ENCODE measurements around the gene CNTN4. TPM values are rescaled to one million over a fixed set of nuclear protein-coding genes. Genes with fewer than 3 reads are reported as not detected.

Gene CNTN4
- total RNA-seq, 1 donor from 2014 or later: 11.0 TPM

DNA sequence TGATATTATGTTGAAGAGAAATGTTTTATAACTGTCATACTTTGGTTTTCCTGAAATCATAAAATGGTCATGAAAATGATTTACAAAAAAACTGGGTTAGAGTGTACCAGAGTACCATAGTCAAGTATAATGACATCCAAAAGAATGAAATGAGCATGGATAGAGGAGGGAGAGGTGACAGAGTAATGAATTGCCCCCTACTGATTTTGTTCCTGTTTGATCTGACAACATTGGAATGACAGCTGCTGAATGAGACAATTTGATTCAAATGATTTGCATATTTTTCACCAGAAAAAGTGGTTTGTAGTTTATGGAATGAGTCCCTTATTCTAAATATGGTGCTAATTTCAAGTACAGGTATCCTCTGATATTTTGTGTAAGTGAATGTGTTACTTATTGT is 271.7 kb downstream of the CNTN4 start:
- no peak overlapping the region for H3K4me3 ChIP-seq (ENCODE audit: low read length in 3 of 3)
- H3K4me1 ChIP-seq (ENCODE audit: control insufficient read depth in 3 of 3, insufficient read depth in 3 of 3, low read length in 3 of 3): no peaks in the 10 kb centered on the region
- no peaks in the 10 kb centered on the region for H3K27me3 ChIP-seq (ENCODE audit: control insufficient read depth in 3 of 3, insufficient read depth in 3 of 3, low read length in 3 of 3)
- no peaks in the 10 kb centered on the region for H3K36me3 ChIP-seq (ENCODE audit: control insufficient read depth in 3 of 3, insufficient read depth in 3 of 3, low read length in 3 of 3)
- H3K27ac ChIP-seq (ENCODE audit: low read depth, low read length): no peak overlapping the region
- H3K9ac ChIP-seq (ENCODE audit: low read depth in 1 of 3, low read length in 3 of 3): no peak overlapping the region
- no peaks in the 10 kb centered on the region for H3K9me3 ChIP-seq (ENCODE audit: control insufficient read depth in 3 of 3, low read length in 3 of 3)

DNA sequence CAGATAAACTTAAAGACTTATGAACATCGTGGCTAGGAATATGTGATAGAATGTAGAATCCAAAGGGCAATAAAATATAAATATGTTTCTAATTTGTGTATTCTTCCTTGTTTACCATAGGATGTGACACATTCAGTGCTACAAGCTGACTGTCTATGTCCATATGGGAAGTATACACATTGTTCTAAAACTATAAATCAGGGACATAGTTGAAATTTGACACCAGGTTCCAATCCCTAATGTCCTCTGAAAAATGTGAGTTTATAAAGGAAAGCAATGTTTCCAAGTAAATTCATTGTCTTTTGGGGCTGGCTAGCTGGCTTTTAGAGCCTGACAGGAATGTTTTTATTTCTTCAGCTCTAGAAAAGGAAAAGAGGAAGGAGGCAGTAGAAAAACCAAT is 273.6 kb downstream of the CNTN4 start:
- no peak overlapping the region for H3K4me3 ChIP-seq (ENCODE audit: low read length in 3 of 3)
- H3K27ac ChIP-seq (ENCODE audit: low read depth, low read length): no peak overlapping the region
- no peaks in the 10 kb centered on the region for H3K36me3 ChIP-seq (ENCODE audit: control insufficient read depth in 3 of 3, insufficient read depth in 3 of 3, low read length in 3 of 3)
- no peak overlapping the region for H3K9ac ChIP-seq (ENCODE audit: low read depth in 1 of 3, low read length in 3 of 3)
- H3K27me3 ChIP-seq (ENCODE audit: control insufficient read depth in 3 of 3, insufficient read depth in 3 of 3, low read length in 3 of 3): no peaks in the 10 kb centered on the region
- H3K9me3 ChIP-seq (ENCODE audit: control insufficient read depth in 3 of 3, low read length in 3 of 3): no peaks in the 10 kb centered on the region
- no peaks in the 10 kb centered on the region for H3K4me1 ChIP-seq (ENCODE audit: control insufficient read depth in 3 of 3, insufficient read depth in 3 of 3, low read length in 3 of 3)

DNA sequence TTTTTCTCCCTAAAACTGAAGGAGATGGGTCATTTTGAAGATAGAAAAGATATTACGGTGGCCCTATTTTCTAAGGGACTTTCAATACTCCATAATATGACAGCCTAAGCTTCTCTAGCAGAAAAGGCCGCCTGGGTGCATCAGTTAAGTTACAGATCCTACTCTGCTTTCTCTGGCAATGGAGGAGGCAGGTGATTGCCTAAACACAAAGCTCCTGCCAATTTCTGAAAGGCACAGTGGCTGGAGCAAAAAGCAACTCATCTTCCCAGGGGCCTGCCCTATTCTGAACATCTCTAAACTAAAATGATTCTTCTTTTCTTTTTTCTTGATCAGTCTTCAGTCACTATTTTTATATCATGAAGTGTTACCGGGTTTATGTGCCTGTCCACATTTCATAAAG is 276.7 kb downstream of the CNTN4 start:
- Histone ChIP-seq H3K4me1 (ENCODE audit: control insufficient read depth in 3 of 3, insufficient read depth in 3 of 3, low read length in 3 of 3) (no peaks in the 10 kb centered on the region), H3K9me3 (ENCODE audit: control insufficient read depth in 3 of 3, low read length in 3 of 3) (no peaks in the 10 kb centered on the region), H3K27ac (ENCODE audit: low read depth, low read length) (no peak overlapping the region), H3K36me3 (ENCODE audit: control insufficient read depth in 3 of 3, insufficient read depth in 3 of 3, low read length in 3 of 3) (no peaks in the 10 kb centered on the region), H3K4me3 (ENCODE audit: low read length in 3 of 3) (no peak overlapping the region), H3K9ac (ENCODE audit: low read depth in 1 of 3, low read length in 3 of 3) (no peak overlapping the region), H3K27me3 (ENCODE audit: control insufficient read depth in 3 of 3, insufficient read depth in 3 of 3, low read length in 3 of 3) (no peaks in the 10 kb centered on the region)

DNA sequence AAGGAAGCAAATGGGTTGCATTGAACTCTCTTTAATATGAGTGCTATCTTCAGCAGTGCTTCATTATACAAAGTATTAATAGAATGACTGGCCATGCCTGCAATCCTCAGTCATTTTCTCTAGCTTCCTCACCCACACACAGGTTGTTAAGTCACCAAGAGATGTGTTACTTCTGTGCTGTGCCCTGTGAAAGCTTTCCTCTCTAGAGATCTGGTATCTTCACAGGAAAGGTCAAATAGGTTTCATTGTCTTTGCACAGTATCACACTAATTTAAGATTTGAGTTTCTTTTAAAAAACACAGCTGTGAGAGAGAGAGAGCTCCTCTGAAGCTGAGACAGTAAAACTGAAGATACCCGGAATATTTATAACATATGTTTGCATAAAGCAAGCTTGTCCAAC is 278.6 kb downstream of the CNTN4 start:
- Histone ChIP-seq H3K4me1 (ENCODE audit: control insufficient read depth in 3 of 3, insufficient read depth in 3 of 3, low read length in 3 of 3) (no peaks in the 10 kb centered on the region), H3K9me3 (ENCODE audit: control insufficient read depth in 3 of 3, low read length in 3 of 3) (no peaks in the 10 kb centered on the region), H3K9ac (ENCODE audit: low read depth in 1 of 3, low read length in 3 of 3) (no peak overlapping the region), H3K27ac (ENCODE audit: low read depth, low read length) (no peak overlapping the region), H3K36me3 (ENCODE audit: control insufficient read depth in 3 of 3, insufficient read depth in 3 of 3, low read length in 3 of 3) (no peaks in the 10 kb centered on the region), H3K27me3 (ENCODE audit: control insufficient read depth in 3 of 3, insufficient read depth in 3 of 3, low read length in 3 of 3) (no peaks in the 10 kb centered on the region), H3K4me3 (ENCODE audit: low read length in 3 of 3) (no peak overlapping the region)

DNA sequence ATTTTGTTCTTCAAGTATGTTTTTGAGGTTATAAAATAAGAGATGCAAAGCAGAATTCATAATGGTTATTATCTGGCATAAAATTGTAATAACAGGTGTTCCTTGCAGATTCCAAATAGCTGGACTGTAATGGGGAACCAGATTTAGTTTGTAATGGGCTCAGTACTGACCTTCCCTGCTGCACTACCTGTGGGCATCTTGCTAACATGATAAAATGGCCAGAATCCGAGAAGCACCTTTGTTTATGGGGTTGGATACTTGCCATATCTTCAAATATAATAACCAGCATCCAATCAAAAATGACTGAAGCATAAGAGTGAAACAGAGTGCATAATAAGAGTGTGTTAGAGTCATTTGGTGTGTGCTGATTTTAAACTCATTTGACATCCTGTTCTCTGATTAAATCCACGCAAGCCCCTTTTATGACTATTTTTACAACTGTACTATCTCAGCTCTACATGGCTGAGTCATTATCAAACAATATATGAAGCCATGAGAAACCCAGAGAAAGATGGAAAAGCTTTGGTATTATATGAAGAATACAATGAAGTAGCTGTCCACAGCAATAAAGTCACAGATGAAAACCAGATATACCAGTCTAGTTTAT is 292.4 kb downstream of the CNTN4 start:
- no peak overlapping the region for H3K9ac ChIP-seq (ENCODE audit: low read depth in 1 of 3, low read length in 3 of 3)
- no peaks in the 10 kb centered on the region for H3K4me1 ChIP-seq (ENCODE audit: control insufficient read depth in 3 of 3, insufficient read depth in 3 of 3, low read length in 3 of 3)
- no peak overlapping the region for H3K27ac ChIP-seq (ENCODE audit: low read depth, low read length)
- H3K4me3 ChIP-seq (ENCODE audit: low read length in 3 of 3): no peak overlapping the region
- no peaks in the 10 kb centered on the region for H3K36me3 ChIP-seq (ENCODE audit: control insufficient read depth in 3 of 3, insufficient read depth in 3 of 3, low read length in 3 of 3)
- no peaks in the 10 kb centered on the region for H3K27me3 ChIP-seq (ENCODE audit: control insufficient read depth in 3 of 3, insufficient read depth in 3 of 3, low read length in 3 of 3)
- no peaks in the 10 kb centered on the region for H3K9me3 ChIP-seq (ENCODE audit: control insufficient read depth in 3 of 3, low read length in 3 of 3)

DNA sequence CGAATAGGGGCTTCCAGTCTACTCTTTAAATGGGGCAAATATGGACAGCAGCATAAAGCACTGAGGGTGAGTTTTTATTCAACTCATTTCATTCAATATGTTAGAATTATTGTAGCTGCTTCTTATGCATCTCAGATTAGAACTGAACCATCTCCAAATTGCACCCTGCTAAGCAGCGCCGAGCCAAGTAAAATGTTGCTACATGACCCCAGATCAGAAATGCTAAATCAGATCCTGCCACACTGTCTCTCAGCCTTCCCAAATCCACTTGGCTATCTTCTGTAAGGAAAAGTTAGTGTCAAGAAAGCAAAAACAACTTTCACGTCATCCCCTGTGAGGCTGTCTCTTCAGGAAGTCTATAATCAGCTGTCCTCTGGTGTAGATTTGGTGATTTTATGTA is 293.2 kb downstream of the CNTN4 start:
- H3K9ac ChIP-seq (ENCODE audit: low read depth in 1 of 3, low read length in 3 of 3): no peak overlapping the region
- H3K27me3 ChIP-seq (ENCODE audit: control insufficient read depth in 3 of 3, insufficient read depth in 3 of 3, low read length in 3 of 3): no peaks in the 10 kb centered on the region
- H3K4me3 ChIP-seq (ENCODE audit: low read length in 3 of 3): no peak overlapping the region
- H3K36me3 ChIP-seq (ENCODE audit: control insufficient read depth in 3 of 3, insufficient read depth in 3 of 3, low read length in 3 of 3): no peaks in the 10 kb centered on the region
- no peaks in the 10 kb centered on the region for H3K4me1 ChIP-seq (ENCODE audit: control insufficient read depth in 3 of 3, insufficient read depth in 3 of 3, low read length in 3 of 3)
- no peak overlapping the region for H3K27ac ChIP-seq (ENCODE audit: low read depth, low read length)
- H3K9me3 ChIP-seq (ENCODE audit: control insufficient read depth in 3 of 3, low read length in 3 of 3): no peaks in the 10 kb centered on the region

DNA sequence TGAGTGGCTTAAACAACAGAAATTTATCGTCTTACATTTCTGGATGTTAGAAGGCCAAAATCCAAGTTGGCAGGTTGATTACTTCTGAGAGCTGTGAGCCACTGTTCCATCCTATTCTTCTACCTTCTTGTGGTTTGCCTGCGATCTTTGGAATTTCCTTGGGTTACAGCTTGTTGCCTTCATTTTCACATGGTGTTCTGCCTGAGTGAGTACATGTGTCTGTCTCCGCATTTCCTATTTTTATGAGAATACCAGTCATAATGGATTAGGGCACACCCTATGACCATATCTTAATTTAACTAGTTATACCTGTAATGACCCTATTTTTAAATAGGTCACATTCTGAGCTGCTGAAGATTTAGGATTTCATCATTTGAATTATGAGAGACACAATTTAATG is 294.3 kb downstream of the CNTN4 start:
- no peaks in the 10 kb centered on the region for H3K27me3 ChIP-seq (ENCODE audit: control insufficient read depth in 3 of 3, insufficient read depth in 3 of 3, low read length in 3 of 3)
- no peak overlapping the region for H3K4me3 ChIP-seq (ENCODE audit: low read length in 3 of 3)
- H3K9me3 ChIP-seq (ENCODE audit: control insufficient read depth in 3 of 3, low read length in 3 of 3): no peaks in the 10 kb centered on the region
- H3K4me1 ChIP-seq (ENCODE audit: control insufficient read depth in 3 of 3, insufficient read depth in 3 of 3, low read length in 3 of 3): no peaks in the 10 kb centered on the region
- no peak overlapping the region for H3K9ac ChIP-seq (ENCODE audit: low read depth in 1 of 3, low read length in 3 of 3)
- H3K27ac ChIP-seq (ENCODE audit: low read depth, low read length): no peak overlapping the region
- H3K36me3 ChIP-seq (ENCODE audit: control insufficient read depth in 3 of 3, insufficient read depth in 3 of 3, low read length in 3 of 3): no peaks in the 10 kb centered on the region

DNA sequence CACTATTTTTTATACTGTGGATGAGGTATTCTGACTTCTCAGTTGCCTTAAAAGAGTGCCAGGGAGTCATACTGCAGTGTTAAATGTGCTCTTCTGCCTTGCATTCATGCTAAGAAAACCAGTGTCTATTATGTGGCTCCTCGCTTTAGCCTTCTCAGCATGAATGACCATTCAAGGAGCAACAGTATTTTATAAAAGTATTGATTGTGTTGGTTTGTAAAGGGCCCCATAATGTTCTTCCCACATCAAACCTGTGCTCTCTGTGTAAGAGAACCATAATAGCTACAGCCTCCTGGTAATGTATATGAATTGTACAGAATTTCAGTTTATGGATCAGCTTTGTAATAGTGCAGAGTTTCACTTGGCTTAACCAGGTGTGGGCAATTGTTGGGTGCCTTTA is 316.4 kb downstream of the CNTN4 start:
- no peaks in the 10 kb centered on the region for H3K4me1 ChIP-seq (ENCODE audit: control insufficient read depth in 3 of 3, insufficient read depth in 3 of 3, low read length in 3 of 3)
- H3K27ac ChIP-seq (ENCODE audit: low read depth, low read length): no peak overlapping the region
- no peaks in the 10 kb centered on the region for H3K36me3 ChIP-seq (ENCODE audit: control insufficient read depth in 3 of 3, insufficient read depth in 3 of 3, low read length in 3 of 3)
- no peaks in the 10 kb centered on the region for H3K27me3 ChIP-seq (ENCODE audit: control insufficient read depth in 3 of 3, insufficient read depth in 3 of 3, low read length in 3 of 3)
- H3K4me3 ChIP-seq (ENCODE audit: low read length in 3 of 3): no peak overlapping the region
- no peak overlapping the region for H3K9ac ChIP-seq (ENCODE audit: low read depth in 1 of 3, low read length in 3 of 3)
- no peaks in the 10 kb centered on the region for H3K9me3 ChIP-seq (ENCODE audit: control insufficient read depth in 3 of 3, low read length in 3 of 3)

DNA sequence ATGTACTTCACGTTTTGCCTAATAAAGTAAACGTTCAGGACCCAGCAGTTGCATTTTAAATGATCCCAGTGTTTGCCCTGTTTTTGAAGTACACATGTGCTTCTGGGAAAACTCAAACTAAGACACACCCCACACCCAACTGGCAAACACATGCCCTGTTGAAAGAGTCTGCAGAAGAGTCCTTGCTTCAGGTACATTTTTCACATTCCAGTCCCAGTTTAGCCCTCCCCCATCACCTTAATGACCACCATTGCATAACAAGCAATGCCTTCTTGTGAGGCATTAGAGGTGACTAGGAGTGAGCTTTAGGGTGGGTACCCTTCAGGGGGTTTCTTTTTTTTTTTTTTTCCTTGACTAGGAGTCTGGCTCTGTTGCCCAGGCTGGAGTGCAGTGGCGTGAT is 322.3 kb downstream of the CNTN4 start:
- Histone ChIP-seq H3K36me3 (ENCODE audit: control insufficient read depth in 3 of 3, insufficient read depth in 3 of 3, low read length in 3 of 3) (no peaks in the 10 kb centered on the region), H3K27me3 (ENCODE audit: control insufficient read depth in 3 of 3, insufficient read depth in 3 of 3, low read length in 3 of 3) (no peaks in the 10 kb centered on the region), H3K27ac (ENCODE audit: low read depth, low read length) (no peak overlapping the region), H3K4me3 (ENCODE audit: low read length in 3 of 3) (no peak overlapping the region), H3K9me3 (ENCODE audit: control insufficient read depth in 3 of 3, low read length in 3 of 3) (no peaks in the 10 kb centered on the region), H3K4me1 (ENCODE audit: control insufficient read depth in 3 of 3, insufficient read depth in 3 of 3, low read length in 3 of 3) (no peaks in the 10 kb centered on the region), H3K9ac (ENCODE audit: low read depth in 1 of 3, low read length in 3 of 3) (no peak overlapping the region)

DNA sequence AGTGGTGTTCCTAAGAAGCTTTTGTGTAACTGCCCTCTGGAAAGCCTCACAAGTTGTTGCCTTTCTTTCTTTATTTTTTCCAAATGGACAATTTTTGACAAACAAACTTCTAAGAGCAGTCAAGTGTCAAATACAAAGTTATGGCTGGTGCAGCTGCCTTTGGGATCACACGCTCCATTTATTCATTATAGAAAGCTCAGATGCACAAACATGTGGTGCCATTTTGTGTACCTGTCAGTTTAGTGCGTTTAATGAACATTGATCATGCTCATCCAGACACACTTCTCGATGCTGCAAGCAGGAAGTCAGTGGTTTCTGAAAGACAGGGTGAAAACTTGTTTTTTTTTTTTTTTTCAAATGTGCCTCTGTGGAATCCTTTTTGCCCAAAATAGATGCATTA is 324.5 kb downstream of the CNTN4 start:
- Histone ChIP-seq H3K36me3 (ENCODE audit: control insufficient read depth in 3 of 3, insufficient read depth in 3 of 3, low read length in 3 of 3) (no peaks in the 10 kb centered on the region), H3K27me3 (ENCODE audit: control insufficient read depth in 3 of 3, insufficient read depth in 3 of 3, low read length in 3 of 3) (no peaks in the 10 kb centered on the region), H3K4me3 (ENCODE audit: low read length in 3 of 3) (no peak overlapping the region), H3K9ac (ENCODE audit: low read depth in 1 of 3, low read length in 3 of 3) (no peak overlapping the region), H3K9me3 (ENCODE audit: control insufficient read depth in 3 of 3, low read length in 3 of 3) (no peaks in the 10 kb centered on the region), H3K4me1 (ENCODE audit: control insufficient read depth in 3 of 3, insufficient read depth in 3 of 3, low read length in 3 of 3) (no peaks in the 10 kb centered on the region), H3K27ac (ENCODE audit: low read depth, low read length) (no peak overlapping the region)

DNA sequence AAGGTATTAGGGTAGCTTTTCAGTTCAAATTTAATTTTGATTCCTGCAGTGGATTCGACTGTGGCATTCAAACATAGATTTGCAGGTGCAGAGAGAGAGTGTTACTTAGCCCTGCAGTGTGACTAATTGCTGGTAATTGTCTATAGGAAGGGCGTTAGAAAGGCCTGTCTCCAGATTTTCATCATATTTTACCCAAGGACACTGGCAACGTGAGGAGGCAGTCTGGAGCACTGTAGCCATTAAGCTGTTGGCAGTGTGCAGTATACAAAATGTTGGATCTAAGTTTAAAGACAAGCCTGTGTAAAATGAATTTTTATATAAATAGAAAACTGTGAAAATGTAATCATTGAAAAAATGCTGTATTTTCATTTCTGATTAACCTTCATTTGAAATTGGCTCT is 342.9 kb downstream of the CNTN4 start:
- Histone ChIP-seq H3K4me3 (ENCODE audit: low read length in 3 of 3) (no peak overlapping the region), H3K27me3 (ENCODE audit: control insufficient read depth in 3 of 3, insufficient read depth in 3 of 3, low read length in 3 of 3) (no peaks in the 10 kb centered on the region), H3K27ac (ENCODE audit: low read depth, low read length) (no peak overlapping the region), H3K4me1 (ENCODE audit: control insufficient read depth in 3 of 3, insufficient read depth in 3 of 3, low read length in 3 of 3) (no peaks in the 10 kb centered on the region), H3K36me3 (ENCODE audit: control insufficient read depth in 3 of 3, insufficient read depth in 3 of 3, low read length in 3 of 3) (no peaks in the 10 kb centered on the region), H3K9ac (ENCODE audit: low read depth in 1 of 3, low read length in 3 of 3) (no peak overlapping the region), H3K9me3 (ENCODE audit: control insufficient read depth in 3 of 3, low read length in 3 of 3) (no peaks in the 10 kb centered on the region)

All from skeletal muscle tissue (tissue), 4 donors.